Measurements from ENCODE around the gene EVC2. TPM values are rescaled to one million over a fixed set of nuclear protein-coding genes. Genes with fewer than 3 reads are reported as not detected.
"Not testable (repeated sequence)": the region's sequence is repeated elsewhere in the genome, so short reads cannot be mapped to it uniquely, and the experiment has no call there.

Gene EVC2
- total and polyA plus RNA-seq, 2 donors (not counting 1 experiment from before 2014, with no cell fraction given), result 1.1 TPM; not detected in 1

- H3K4me1 ChIP-seq (ENCODE audit: control insufficient read depth in 2 of 2, insufficient read depth in 2 of 2, low read length in 2 of 2), result no peaks in the 10 kb centered on the region
- no peak for TF ChIP-seq EZH2 (IDR thresholded peaks at IDR 0.05; ENCODE audit: borderline replicate concordance, insufficient read depth, low read depth, low read length, poor library complexity, severe bottlenecking)
- no peak for TF ChIP-seq CTCF (IDR thresholded peaks at IDR 0.05)
- Mint-ChIP-seq H3K9me3 (ENCODE audit: insufficient read depth) (no peaks in the 10 kb centered on the region), H3K27me3 (no peaks in the 10 kb centered on the region), H3K27ac (no peak overlapping the region), H3K4me3 (no peak overlapping the region), H3K4me1 (no peaks in the 10 kb centered on the region)
- no peaks in the 10 kb centered on the region for H3K27me3 ChIP-seq (replicated peaks in 1 of 4; ENCODE audit: control extremely low read depth in 1 of 4, control insufficient read depth in 3 of 4, insufficient read depth in 4 of 4, low read length in 3 of 4)
- POLR2A ChIA-PET, result no interaction called here
- no peaks in the 10 kb centered on the region for H3K36me3 ChIP-seq (replicated peaks in 1 of 2; ENCODE audit: control extremely low read depth in 1 of 2, control insufficient read depth in 1 of 2, extremely low read depth in 1 of 2, insufficient read depth in 2 of 2, low read length in 1 of 2)
- peaks cover 0 to 3% (median 0%) of the 10 kb centered on the region in 3 donors for H3K9me3 ChIP-seq (ENCODE audit: control extremely low read depth in 1 of 3, control insufficient read depth in 2 of 3, insufficient read depth in 1 of 3, low read length in 2 of 3)
- H3K9ac ChIP-seq (ENCODE audit: low read length), result no peak overlapping the region
- no peak overlapping the region for H2AFZ ChIP-seq (ENCODE audit: insufficient read depth, low read depth, low read length, poor library complexity, severe bottlenecking)
- H4K20me1 ChIP-seq (ENCODE audit: control insufficient read depth, insufficient read depth, low read length, poor library complexity, severe bottlenecking), result no peaks in the 10 kb centered on the region
- DNase-seq (no peak), ATAC-seq (ENCODE audit: low read depth) (no peak)
- H3K79me2 ChIP-seq (ENCODE audit: control insufficient read depth, insufficient read depth, low read length), result no peaks in the 10 kb centered on the region
- H3K27ac ChIP-seq (ENCODE audit: low read length in 2 of 2), result no peak overlapping the region
- CTCF ChIA-PET, result no interaction called here
- no peak overlapping the region for H3K4me3 ChIP-seq (ENCODE audit: control extremely low read depth in 1 of 5, extremely low read depth in 1 of 5, insufficient read depth in 1 of 5, low read depth in 2 of 5, low read length in 4 of 5)
- WGBS (ENCODE audit: insufficient coverage), result 93% methylated on average over 10 of the region's 12 CpGs
- intact Hi-C loops (cut with micrococcal nuclease), result no loop called here
- no peak overlapping the region for H3K4me2 ChIP-seq (replicated peaks; ENCODE audit: low read depth, low read length, poor library complexity, severe bottlenecking)
Measured at GRCh38 chr4:5609306-5610007, 98.9 kb downstream of the EVC2 start.

- CTCF ChIA-PET; H3K36me3 ChIP-seq (replicated peaks in 1 of 2; ENCODE audit: control extremely low read depth in 1 of 2, control insufficient read depth in 1 of 2, extremely low read depth in 1 of 2, insufficient read depth in 2 of 2, low read length in 1 of 2): not testable (repeated sequence)
Measured at GRCh38 chr4:5593828-5594227, 114.5 kb downstream of the EVC2 start.

More at GRCh38 chr4:5593828-5594227, 114.5 kb downstream of the EVC2 start:
- H3K4me1 Mint-ChIP-seq; H3K27ac Mint-ChIP-seq; H3K79me2 ChIP-seq (ENCODE audit: control insufficient read depth, insufficient read depth, low read length); H3K9me3 ChIP-seq (ENCODE audit: control extremely low read depth in 1 of 3, control insufficient read depth in 2 of 3, insufficient read depth in 1 of 3, low read length in 2 of 3); H3K9ac ChIP-seq (ENCODE audit: low read length); intact Hi-C loops (cut with micrococcal nuclease); DNase-seq; H3K4me3 ChIP-seq (ENCODE audit: control extremely low read depth in 1 of 5, extremely low read depth in 1 of 5, insufficient read depth in 1 of 5, low read depth in 2 of 5, low read length in 4 of 5); POLR2A ChIA-PET; H3K4me2 ChIP-seq (replicated peaks; ENCODE audit: low read depth, low read length, poor library complexity, severe bottlenecking); H3K4me3 Mint-ChIP-seq; H2AFZ ChIP-seq (ENCODE audit: insufficient read depth, low read depth, low read length, poor library complexity, severe bottlenecking); H3K27me3 Mint-ChIP-seq; ATAC-seq (ENCODE audit: low read depth); H3K27me3 ChIP-seq (replicated peaks in 1 of 4; ENCODE audit: control extremely low read depth in 1 of 4, control insufficient read depth in 3 of 4, insufficient read depth in 4 of 4, low read length in 3 of 4); H4K20me1 ChIP-seq (ENCODE audit: control insufficient read depth, insufficient read depth, low read length, poor library complexity, severe bottlenecking); H3K9me3 Mint-ChIP-seq (ENCODE audit: insufficient read depth); H3K4me1 ChIP-seq (ENCODE audit: control insufficient read depth in 2 of 2, insufficient read depth in 2 of 2, low read length in 2 of 2); H3K27ac ChIP-seq (ENCODE audit: low read length in 2 of 2): not testable (repeated sequence)
- 90% methylated on average over 2 of the region's 10 CpGs for WGBS (ENCODE audit: insufficient coverage)
